Right lobe of liver (tissue), 6 donors: ENCODE results near the gene ACAP3. TPM values are rescaled to one million over a fixed set of nuclear protein-coding genes. Genes with fewer than 3 reads are reported as not detected.

Experiments used
- ATAC-seq, 4 donors: fragments of 200-7000 bp; cut with Tn5 transposase; one replicate each; pipeline ENCODE4 v1.9.1; 2020; ENCODE audit warnings: mild to moderate bottlenecking in 4 of 4, moderate library complexity in 4 of 4
- DNase-seq, 3 donors: peaks; one replicate each; pipeline ENCODE4 v3.0.0-alpha.2; 2020
- H3K27ac ChIP-seq, 3 donors: fragments of 200-600 bp; one replicate each; pipeline ENCODE4 v1.8.0; 2022
- H3K27me3 ChIP-seq, 2 donors: fragments of 200-600 bp; one replicate each; pipeline ENCODE4 v1.8.0; 2022
- H3K36me3 ChIP-seq, 4 donors: fragments of 200-600 bp; sonication (generic) in 1 of 4; one replicate each; pipeline versions ENCODE4 v1.5.1 to v1.8.0; 2017 to 2022; ENCODE audit warnings: control low read depth in 1 of 4
- H3K4me1 ChIP-seq, 4 donors: fragments of 200-600 bp; sonication (generic) in 1 of 4; one replicate each; pipeline versions ENCODE4 v1.5.1 to v1.8.0; 2017 to 2022; ENCODE audit warnings: control low read depth in 1 of 4
- H3K4me3 ChIP-seq, 3 donors: fragments of 200-600 bp; one replicate each; pipeline ENCODE4 v1.8.0; 2022
- H3K9me3 ChIP-seq, 4 donors: fragments of 200-600 bp; sonication (generic) in 1 of 4; one replicate each; pipeline versions ENCODE4 v1.5.1 to v1.8.0; 2017 to 2022; ENCODE audit warnings: control low read depth in 1 of 4
- POLR2A ChIP-seq: fragments of 450-650 bp; IDR thresholded peaks from one replicate; pipeline ENCODE4 v1.6.1; 2017; ENCODE audit warnings: antibody characterized with exemption, mild to moderate bottlenecking
- WGBS: methylation state at CpG from one replicate; pipeline ENCODE4 v1.1.6; 2018; ENCODE audit warnings: low coverage, low lambda C conversion rate; ENCODE audit not compliant: insufficient coverage; ENCODE audit errors: missing lambda C conversion rate; 5-methylcytosine and 5-hydroxymethylcytosine counted together
- intact Hi-C, 2 donors: fragments of 100-400 bp; cut with DNase I; formaldehyde crosslinking; loops; one replicate each; pipeline versions ENCODE4 v1.11.2 to v1.14.1; 2022
- total RNA-seq, 6 experiments: library from RNA; depleted of rRNA in 2 of 6; stranded (reverse); fragments of >200 nt in 2 of 6; fragmentation: NEBNext Ultra II Directional in 3 of 6; extraction: Animal tissue kit (Norgen Biotek cat#: 25700) in 3 of 6; gene quantifications; one replicate each; pipeline versions ENCODE4 v1.1.0 to v1.2.4, GENCODE V29; 2016 to 2023
- TF ChIP-seq, protein P1 (sequence below), 4 donors: fragments of 200-600 bp in 3 of 4; fragments of 450-650 bp in 1 of 4; IDR thresholded peaks; one replicate each; pipeline versions ENCODE4 v1.5.1 to v1.8.0; 2016 to 2022; ENCODE audit warnings: antibody characterized with exemption in 4 of 4, mild to moderate bottlenecking in 2 of 4
- donor health status: DM: no; HTN: yes; CAD: no.
- donor health status: DM: no; HTN: no; CAD: no.
- donor health status: DM: no; HTN: no; CAD: no.
- donor health status: DM: no; HTN: yes; CAD: no.
- donor health status: DM: no; HTN: yes; CAD: no.

Gene ACAP3
- total RNA-seq, 6 experiments from 2014 or later: 20.1 to 28.0 (median 22.0) TPM

DNA sequence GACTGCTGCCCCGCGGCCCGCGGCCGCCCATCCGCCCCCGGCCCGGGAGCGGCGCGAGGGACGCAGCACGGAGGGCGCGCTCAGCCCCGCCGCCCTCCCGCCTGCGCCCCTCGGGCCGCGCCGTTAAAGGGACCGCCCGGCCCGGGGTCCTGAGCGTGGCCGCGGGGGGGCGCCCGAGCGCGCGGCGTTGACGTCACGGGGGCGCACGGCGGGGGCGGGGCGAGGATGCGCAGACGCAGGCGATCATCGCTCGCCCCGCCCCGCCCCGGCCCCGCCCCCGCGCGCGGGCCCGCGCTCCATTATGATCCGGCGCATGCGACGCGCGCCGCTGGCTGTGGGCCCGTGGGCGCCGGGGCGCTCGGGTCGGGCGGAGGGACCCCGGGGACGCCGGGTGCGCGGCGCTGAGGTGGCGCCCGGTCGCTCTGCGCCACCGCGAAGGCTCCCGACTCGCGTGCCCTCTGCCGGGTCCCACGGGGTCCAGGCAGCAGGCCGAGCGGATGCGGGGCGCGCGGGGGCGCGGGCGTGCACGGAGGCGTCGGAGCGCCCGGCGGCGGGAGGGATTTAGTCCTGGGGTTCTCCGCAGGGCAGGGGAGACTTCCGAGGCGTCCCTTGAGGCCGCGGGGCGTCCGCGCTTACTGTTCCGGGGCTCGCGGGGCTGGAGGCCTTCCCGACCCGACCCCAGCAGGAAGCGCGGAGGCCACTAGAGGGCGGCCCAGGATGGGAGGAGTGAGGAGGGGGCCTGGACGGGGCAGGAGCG, 41.7 kb upstream of the ACAP3 start, which contains the start of gene DVL1:
TSS of gene DVL1 (minus strand) at position 163 of the 757 bp plus-strand sequence. CDS start 353 bp downstream, outside the sequence.
- DNase-seq (peak in 1 of 3 donors; percentile 70), ATAC-seq (peak; percentile 28 to 63 (median 37))
- Histone ChIP-seq H3K27ac (peak within 1 kb of the TSS; percentile 28 to 75 (median 60)), H3K27me3 (peaks cover 0 to 3% of the 10 kb centered on the region in 2 donors), H3K36me3 (no peaks in the 10 kb centered on the region), H3K9me3 (no peaks in the 10 kb centered on the region), H3K4me3 (peak within 1 kb of the TSS; percentile 64 to 86 (median 68)), H3K4me1 (peaks cover 0 to 36% (median 17%) of the 10 kb centered on the region in 4 donors)
- intact Hi-C loops: no loop called here
- WGBS: 0% methylated on average over 26 of the region's 122 CpGs
- TF ChIP-seq, protein P1, sequence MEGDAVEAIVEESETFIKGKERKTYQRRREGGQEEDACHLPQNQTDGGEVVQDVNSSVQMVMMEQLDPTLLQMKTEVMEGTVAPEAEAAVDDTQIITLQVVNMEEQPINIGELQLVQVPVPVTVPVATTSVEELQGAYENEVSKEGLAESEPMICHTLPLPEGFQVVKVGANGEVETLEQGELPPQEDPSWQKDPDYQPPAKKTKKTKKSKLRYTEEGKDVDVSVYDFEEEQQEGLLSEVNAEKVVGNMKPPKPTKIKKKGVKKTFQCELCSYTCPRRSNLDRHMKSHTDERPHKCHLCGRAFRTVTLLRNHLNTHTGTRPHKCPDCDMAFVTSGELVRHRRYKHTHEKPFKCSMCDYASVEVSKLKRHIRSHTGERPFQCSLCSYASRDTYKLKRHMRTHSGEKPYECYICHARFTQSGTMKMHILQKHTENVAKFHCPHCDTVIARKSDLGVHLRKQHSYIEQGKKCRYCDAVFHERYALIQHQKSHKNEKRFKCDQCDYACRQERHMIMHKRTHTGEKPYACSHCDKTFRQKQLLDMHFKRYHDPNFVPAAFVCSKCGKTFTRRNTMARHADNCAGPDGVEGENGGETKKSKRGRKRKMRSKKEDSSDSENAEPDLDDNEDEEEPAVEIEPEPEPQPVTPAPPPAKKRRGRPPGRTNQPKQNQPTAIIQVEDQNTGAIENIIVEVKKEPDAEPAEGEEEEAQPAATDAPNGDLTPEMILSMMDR (IDR thresholded peaks at IDR 0.05): peak; percentile 28 to 40 (median 36)
- TF ChIP-seq POLR2A: peak; percentile 62

DNA sequence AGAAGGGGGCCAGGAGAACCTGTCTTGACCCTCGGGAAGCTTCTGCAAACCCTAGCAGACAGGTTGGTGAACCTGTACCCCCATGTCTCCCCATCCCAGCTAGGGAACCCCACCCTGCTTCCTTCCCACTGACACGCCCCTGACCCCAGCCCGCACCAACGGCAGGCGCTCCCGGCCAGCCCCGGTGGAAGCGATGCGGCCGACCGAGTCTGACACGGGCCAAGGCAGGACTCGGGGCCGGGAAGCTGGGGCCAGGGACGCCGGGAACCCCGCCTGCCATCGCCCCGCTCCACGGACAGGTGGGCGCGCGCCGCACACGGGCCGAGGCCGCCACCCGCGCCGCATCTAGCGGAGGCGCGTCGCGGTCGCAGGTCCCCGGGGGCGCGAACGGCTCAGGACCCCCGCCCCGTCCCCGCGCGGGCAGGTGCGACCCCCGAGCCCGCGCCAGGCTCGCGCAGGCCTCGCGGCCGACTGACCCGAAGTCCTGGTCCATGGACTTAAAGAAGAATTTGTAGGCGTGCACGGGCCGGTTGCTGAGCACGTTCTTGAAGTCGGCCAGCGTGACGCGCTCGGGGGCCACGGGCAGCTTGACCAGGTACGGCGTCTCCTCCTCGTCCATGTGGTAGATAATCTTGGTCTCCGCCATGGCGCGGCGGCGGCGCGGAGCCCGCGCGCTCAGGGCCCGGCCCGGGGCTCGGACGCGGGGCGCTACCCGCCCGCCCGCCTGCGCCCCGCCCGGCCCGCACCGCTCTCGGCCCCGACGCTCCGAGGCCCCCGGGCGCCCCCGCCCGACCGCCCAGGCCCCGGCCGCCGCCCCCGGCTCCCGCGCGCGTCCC, 40.9 kb upstream of the ACAP3 start:
- no peaks in the 10 kb centered on the region for H3K9me3 ChIP-seq
- peak overlapping the region; percentile 64 to 86 (median 68) for H3K4me3 ChIP-seq
- peak overlapping the region; percentile 28 to 70 (median 46) for H3K27ac ChIP-seq
- H3K4me1 ChIP-seq: peaks cover 0 to 44% (median 23%) of the 10 kb centered on the region in 4 donors
- TF ChIP-seq POLR2A: no peak
- TF ChIP-seq, protein P1 (IDR thresholded peaks at IDR 0.05): no peak
- no peaks in the 10 kb centered on the region for H3K36me3 ChIP-seq
- no peak for DNase-seq
- 5% methylated on average over 7 of the region's 109 CpGs for WGBS
- ATAC-seq: peak in 1 of 4 donors; percentile 3
- H3K27me3 ChIP-seq: no peaks in the 10 kb centered on the region
- intact Hi-C loops: no loop called here

DNA sequence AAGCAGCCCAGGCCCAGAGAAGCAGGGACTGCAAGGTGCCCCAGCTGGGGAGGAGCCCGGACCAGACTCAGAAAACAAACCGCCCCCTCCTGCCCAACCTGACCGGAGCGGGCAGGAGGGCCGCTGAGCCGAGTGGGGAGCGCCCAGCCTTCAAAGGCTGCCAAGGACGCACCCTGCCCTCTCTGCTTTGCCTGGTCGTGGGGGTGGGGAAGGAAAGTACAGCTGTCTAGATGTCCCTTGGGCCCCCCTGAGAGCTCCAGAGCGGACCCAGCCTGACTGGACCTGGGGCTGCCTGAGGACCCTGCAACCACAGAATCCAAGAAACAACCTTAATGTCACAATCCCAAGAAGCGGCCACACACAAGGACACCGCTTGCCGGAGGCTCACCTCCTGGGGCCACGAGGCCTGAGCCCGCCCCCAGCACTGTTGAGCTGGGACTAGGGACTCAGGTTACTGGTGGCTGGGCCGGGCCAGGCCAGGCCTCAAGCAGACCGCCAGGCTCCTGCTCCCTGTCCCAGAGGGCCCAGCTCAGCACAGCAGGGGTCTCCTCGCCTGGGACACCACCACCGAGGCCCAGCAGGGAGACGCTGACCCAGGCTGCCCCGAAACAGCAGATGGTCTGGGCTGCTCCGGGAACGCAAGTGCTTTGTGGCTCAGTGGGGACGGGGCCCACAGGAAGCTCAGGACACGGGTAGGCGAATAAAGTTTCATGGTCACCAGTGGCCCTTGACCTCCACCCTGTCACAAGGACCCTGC, 40.1 kb upstream of the ACAP3 start:
- WGBS: 23% methylated on average over 5 of the region's 26 CpGs
- H3K36me3 ChIP-seq: no peaks in the 10 kb centered on the region
- H3K4me3 ChIP-seq: peak overlapping the region; percentile 64 to 86 (median 68)
- H3K4me1 ChIP-seq: peaks cover 0 to 47% (median 25%) of the 10 kb centered on the region in 4 donors
- TF ChIP-seq, protein P1 (IDR thresholded peaks at IDR 0.05): no peak
- no peak for TF ChIP-seq POLR2A
- H3K27me3 ChIP-seq: no peaks in the 10 kb centered on the region
- ATAC-seq: peak; percentile 51 to 59 (median 58)
- intact Hi-C loops: no loop called here
- DNase-seq: peak; percentile 68 to 84 (median 82)
- H3K9me3 ChIP-seq: no peaks in the 10 kb centered on the region
- peak overlapping the region; percentile 6 to 70 (median 46) for H3K27ac ChIP-seq

DNA sequence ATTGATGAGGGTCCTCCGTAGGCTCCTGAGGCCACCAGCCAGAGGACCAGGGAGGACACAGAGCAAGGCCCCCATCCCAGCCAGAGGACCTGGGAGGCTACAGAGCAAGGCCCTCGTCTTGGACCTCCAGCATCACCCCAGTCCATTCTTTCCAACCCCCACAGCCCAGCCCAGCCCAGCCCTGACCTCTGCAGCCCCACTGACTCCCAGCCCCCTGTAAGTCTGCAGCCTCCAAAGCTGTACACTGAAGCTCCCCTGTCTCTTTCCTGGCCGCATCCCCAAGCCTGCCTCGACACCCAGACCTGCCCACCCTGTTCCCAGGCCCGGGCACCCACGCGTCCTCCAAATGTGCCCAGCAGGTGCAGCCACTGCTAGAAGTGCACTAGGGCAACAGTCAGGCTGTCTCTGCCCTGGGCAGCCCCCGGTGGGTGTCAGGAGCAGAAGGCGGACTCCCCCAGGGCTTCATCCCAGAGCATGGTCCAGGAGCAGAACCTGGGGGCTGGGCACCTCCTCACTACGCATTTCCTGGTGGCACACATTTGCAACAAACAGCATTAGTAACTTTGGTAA, 39.4 kb upstream of the ACAP3 start:
- H3K36me3 ChIP-seq: no peaks in the 10 kb centered on the region
- no peak for DNase-seq
- H3K4me1 ChIP-seq: peaks cover 0 to 47% (median 25%) of the 10 kb centered on the region in 4 donors
- no CpG with 5 or more reads among the region's 10 CpGs for WGBS
- TF ChIP-seq POLR2A: no peak
- TF ChIP-seq, protein P1 (IDR thresholded peaks at IDR 0.05): no peak
- intact Hi-C loops: no loop called here
- peak overlapping the region; percentile 64 to 86 (median 68) for H3K4me3 ChIP-seq
- H3K9me3 ChIP-seq: no peaks in the 10 kb centered on the region
- no peak for ATAC-seq
- H3K27me3 ChIP-seq: no peaks in the 10 kb centered on the region
- peak overlapping the region in 1 of 3 donors; percentile 70 for H3K27ac ChIP-seq
